GM19023 (cell line): Measurements from ENCODE around the gene RGS7.
"Not testable (repeated sequence)": the region's sequence is repeated elsewhere in the genome, so short reads cannot be mapped to it uniquely, and the experiment has no call there.

Experiments used
- ATAC-seq: cut with Tn5 transposase; IDR thresholded peaks from one replicate; pipeline ENCODE4 v1.9.1; 2021; ENCODE audit warnings: mild to moderate bottlenecking, moderate library complexity; ENCODE audit not compliant: unreplicated experiment

The RGS7 gene

DNA sequence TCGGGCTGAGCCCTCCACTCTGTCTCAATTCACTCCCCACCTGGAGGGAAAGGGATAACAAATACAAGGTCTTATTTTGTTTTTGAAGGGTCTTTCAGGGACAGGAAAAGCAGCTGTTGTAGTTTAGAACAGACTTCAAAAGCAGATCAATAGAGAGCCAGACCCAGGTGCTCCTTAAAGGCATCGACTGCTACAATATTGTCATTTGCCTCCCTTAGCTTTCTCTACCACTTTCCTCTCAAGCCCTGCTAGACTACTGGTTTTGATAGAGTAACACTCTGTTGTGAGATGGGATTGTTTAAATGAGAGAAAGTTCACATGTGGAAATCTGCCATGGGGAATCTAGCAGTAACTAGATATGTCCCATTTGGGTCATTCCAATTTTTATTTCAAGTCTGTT, 24.0 kb downstream of the RGS7 start:
- no peak for ATAC-seq

DNA sequence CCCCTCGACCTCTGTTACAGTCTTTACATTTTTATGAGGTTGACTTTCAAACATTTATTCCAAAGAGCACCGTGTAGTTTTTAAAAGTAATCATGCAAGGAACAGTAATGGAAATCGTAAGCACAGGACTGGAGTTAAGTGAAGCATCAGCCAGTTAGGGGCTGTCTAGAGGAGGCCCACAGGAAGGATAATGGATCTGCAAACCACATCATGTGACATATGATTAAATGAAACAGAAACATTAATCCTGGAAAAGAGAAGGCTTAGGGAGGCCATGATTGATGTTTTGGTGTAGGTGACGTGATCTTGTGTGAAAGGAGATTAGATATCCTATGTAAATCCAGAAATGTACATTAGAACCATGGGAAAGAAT, 25.0 kb downstream of the RGS7 start:
- ATAC-seq, result no peak

DNA sequence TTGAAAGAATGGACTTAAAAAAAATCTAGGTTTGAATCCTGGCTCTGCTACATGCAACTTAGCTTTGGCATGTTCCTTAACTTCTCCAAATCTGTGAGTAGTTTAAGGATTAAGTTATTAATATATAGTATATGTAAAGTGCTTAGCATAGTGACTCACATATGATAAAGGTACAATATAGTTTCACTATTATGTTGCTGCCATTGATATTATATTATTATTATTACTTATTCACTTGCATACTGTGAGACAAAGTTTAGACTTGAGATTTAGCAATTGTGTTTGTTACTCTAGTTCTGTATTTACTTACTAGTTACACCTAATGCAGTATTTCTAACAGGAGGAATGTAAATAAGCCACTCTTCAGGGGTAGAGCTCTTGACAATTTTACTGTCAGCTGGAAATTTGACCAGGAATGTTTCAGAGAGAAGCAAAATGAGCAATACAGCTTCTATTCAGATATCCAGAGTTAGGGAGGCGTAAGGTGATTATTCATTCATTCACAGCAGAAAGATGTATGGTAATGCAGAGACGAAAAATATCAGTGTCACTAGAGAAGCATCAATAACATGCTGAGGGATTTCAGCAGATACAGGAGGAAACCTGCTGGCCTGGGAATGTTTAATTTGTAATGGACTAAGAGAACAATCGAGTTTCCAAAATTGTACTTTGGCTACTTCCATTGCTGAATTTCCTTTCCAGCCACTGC, 25.5 kb downstream of the RGS7 start:
- ATAC-seq, result no peak

- peak; percentile 84 for ATAC-seq
These were observed 26.2 kb downstream of the RGS7 start for GRCh38 chr1:241330619-241331327.

DNA sequence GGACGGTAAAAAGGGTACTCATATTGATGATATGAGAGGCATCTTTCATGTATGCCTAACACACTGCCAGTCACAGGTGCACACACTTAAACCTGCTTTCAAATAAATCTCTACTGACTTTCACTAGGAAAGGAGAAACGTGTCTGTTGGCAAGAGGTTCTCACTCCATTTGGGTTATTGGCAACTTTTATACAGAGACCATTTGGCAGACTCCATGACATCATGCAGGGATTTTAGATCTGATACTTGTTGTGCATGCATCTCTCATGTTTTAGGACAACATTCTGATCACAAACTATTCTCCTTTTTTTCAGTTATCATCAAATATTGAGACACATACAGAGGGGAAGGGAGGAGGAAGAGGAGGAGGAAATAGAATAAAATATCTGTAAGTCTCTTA, 31.5 kb downstream of the RGS7 start:
- ATAC-seq, result no peak

DNA sequence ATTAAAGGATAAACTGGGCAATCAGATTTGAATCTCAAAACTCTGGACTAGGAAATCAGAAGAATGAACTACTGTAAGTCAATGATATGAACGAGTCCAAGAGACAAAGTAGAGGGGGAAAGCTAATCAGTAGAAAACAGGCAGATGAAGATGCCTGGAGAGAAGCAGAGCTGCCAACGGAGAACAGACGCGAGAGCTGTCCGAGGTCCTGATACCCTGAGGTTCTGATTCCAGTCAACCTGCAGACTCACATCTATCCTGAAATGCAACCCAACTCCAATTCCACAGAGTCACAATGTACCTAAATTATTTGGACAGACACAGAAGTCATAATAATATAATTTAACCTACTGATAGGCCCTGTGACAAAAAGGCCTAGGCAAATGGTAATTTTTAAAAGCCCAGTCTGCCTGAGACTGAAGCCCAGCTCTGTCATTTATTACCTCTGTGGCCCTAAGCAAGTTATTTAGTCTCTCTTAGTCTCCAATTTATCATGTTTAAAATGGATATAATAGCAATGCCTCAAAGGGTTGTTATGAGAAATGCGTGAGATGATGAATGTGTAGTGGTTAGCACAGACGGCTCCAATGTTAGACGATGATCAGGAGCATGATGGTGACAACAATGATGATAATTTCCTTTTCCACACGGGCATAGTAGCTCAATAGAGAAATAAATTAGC, 33.4 kb downstream of the RGS7 start:
- ATAC-seq, result no peak

- ATAC-seq, result no peak
These were observed 39.3 kb downstream of the RGS7 start for GRCh38 chr1:241317676-241318075.

- ATAC-seq, result no peak
These were observed 40.6 kb downstream of the RGS7 start for GRCh38 chr1:241316372-241316771.

- ATAC-seq, result no peak
These were observed 45.8 kb downstream of the RGS7 start for GRCh38 chr1:241311056-241311746.

DNA sequence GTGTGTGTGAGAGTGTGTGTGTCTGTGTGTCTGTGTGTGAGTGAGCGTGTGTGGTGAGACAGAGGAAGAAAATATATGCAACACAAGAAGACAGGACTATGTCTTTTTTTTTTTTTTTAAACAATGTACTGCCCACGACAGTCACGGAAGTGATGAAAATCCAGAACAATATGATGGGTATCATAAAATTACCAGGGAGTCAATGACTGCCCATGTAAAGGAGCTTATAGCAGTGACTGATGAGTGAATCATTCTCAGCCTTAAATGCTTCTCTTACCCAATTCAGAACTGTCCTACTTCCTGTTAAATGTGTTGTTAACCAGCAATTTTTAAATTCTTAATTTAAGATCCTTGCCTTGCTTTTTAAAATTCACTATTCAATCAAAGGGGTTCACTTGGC, 46.6 kb downstream of the RGS7 start:
- ATAC-seq, result no peak

DNA sequence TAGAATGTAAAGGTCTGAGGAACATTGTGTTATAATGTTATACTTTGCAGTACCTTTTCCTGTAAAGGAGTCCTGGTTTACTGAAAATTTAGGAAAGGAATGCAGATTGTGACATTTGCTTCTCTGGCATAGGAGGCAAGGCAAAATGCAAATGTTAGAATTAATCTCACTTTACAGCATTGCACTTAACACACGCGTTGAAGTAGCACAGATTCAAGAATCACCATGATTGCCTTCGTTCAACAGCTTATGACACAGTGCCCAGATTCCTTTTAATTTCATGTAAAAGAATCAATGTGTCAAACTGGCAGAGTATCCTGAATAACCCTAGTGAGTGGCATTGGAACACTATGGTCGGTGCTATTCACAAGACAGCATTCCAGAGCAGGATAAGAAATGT, 47.4 kb downstream of the RGS7 start:
- no peak for ATAC-seq

- ATAC-seq, result no peak
These were observed 48.5 kb downstream of the RGS7 start for GRCh38 chr1:241308471-241308870.

GRCh38 chr1:241308011-241308410, 49.0 kb downstream of the RGS7 start:
- no peak for ATAC-seq

DNA sequence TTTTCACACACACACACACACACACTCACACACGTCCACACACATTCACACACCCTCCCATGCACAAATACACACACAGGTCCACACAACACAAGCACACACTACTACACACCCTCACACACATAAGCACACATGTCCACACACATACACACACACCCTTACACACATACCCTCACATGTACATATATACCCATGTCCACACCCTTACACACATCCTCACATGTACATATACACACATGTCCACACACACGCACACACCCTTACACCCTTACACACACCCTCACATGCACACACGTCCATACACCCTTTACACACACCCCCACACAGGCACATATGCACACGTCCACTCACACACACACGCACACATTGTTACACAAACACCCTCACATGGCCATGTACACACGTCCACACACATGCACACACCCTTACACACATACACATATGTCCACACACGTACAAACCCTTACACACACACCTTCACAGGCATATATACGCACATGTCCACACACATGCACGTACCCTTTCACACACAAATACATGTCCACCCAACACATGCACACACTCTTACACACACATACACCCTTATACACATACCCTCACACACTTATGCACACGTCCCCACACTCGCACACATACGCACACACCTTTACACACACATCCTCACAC, 50.7 kb downstream of the RGS7 start:
- ATAC-seq, result no peak

GRCh38 chr1:241302024-241302423, 55.0 kb downstream of the RGS7 start:
- not testable (repeated sequence) for ATAC-seq

- no peak for ATAC-seq
These were observed 57.7 kb downstream of the RGS7 start for GRCh38 chr1:241299347-241299746.

- ATAC-seq, result no peak
These were observed 64.0 kb downstream of the RGS7 start for GRCh38 chr1:241292973-241293372.

DNA sequence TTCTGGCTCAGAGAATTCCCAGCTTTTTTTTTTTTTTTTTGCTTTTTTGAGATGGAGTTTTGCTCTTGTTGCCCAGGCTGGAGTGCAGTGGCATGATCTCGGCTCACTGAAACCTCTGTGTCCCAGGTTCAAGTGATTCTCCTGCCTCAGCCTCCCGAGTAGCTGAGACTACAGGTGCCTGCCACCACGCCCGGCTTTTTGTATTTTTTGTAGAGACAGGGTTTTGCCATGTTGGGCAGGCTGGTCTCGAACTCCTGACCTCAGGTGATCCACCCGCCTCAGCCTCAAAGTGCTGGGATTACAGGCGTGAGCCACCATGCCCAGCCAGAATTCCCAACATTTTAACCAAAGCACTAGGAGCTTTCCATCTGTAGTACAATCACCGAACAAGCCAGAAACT, 65.5 kb downstream of the RGS7 start:
- ATAC-seq, result not testable (repeated sequence)

DNA sequence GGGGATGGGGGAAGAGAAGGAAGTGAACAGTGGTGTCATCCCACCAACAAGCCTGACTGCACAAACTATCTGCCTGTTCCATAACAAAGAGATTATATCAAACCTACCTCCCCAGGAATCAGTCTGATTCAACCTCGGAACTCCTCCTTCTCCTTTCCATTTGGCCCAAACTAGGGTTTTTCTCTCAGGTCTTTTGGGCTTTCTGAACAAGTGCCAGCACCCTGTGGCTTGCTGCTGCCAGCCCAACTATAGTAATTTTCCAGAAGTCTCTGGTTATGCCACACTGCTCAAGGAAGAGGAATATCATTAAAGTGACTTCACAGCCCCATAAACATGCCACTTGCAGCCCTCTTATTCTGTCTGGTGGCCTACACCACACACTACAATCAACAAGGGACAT, 70.5 kb downstream of the RGS7 start:
- no peak for ATAC-seq

DNA sequence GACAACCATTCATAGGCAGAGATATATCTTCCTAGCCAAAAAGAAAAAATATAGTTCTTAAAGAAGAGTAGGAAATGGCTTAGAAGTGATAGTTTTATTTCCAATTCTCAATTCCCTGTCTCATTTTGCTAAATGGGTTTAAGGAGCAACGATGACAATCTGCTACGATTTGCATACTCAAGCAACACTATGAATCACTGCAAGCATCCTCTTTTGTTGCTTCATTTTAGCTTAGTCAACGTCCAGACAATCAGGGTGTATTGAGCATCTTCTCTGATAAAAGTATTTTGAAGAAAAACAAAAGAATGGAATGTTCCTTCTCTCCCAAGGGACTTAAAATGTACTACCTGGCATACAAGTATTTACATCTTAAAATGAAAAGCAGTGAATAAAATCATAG, 80.6 kb downstream of the RGS7 start:
- ATAC-seq, result no peak

DNA sequence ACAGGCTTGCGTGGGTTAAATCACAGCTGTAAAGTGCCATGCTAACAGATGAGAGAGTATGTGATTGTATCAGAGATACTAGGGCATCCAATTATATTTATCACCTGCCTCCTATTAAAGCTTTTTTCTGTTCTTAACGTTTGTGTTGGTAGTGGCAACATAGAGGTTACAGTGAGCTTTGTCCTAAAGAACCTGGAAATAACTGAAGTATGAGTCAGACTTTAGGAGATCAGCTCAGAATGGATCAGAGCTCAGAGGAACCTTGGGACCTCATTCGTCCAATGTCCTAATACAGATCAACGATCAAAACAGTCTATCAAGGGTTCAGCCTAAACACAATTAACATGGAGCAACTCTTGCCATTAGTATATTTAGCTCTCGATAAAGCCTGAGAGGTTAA, 81.0 kb downstream of the RGS7 start:
- no peak for ATAC-seq
